Activated B cell treated with CpG ODN at 0.5 μM for 24 hours (primary cell): ENCODE data around the gene RHBDF1. TPM values are rescaled to one million over a fixed set of nuclear protein-coding genes. Genes with fewer than 3 reads are reported as not detected.
A peak's percentile ranks its signal among the peaks of the same experiment; 100 is the strongest.
"Not testable (repeated sequence)": the region's sequence is repeated elsewhere in the genome, so short reads cannot be mapped to it uniquely, and the experiment has no call there.

Source experiments
- ATAC-seq: fragments of 200-7000 bp; cut with Tn5 transposase; one replicate; pipeline ENCODE4 v1.10.0; 2021; ENCODE audit warnings: low read depth, mild to moderate bottlenecking, moderate library complexity
- CTCF ChIA-PET: fragments of 350-600 bp; sonication (Branson Sonifier 250); formaldehyde crosslinking; loops from one replicate; lab custom pipeline; 2021; ENCODE audit warnings: antibody characterized with exemption; lab: Charles Lee
- POLR2A ChIA-PET: fragments of 350-600 bp; sonication (Branson Sonifier 250); formaldehyde crosslinking; loops from one replicate; lab custom pipeline; 2021; ENCODE audit warnings: antibody characterized with exemption; lab: Charles Lee
- DNase-seq: peaks from one replicate; pipeline ENCODE4 v3.0.0; 2022
- H3K27ac Mint-ChIP-seq: one replicate; pipeline ENCODE4 v1.8.0; 2020; ENCODE audit warnings: mixed read lengths
- H3K27me3 Mint-ChIP-seq: one replicate; pipeline ENCODE4 v1.8.0; 2021; ENCODE audit warnings: mixed read lengths
- H3K36me3 Mint-ChIP-seq: one replicate; pipeline ENCODE4 v1.8.0; 2021; ENCODE audit warnings: low read depth, mixed read lengths
- H3K4me1 Mint-ChIP-seq: one replicate; pipeline ENCODE4 v1.8.0; 2021; ENCODE audit warnings: mixed read lengths
- H3K4me3 Mint-ChIP-seq: one replicate; pipeline ENCODE4 v1.8.0; 2020; ENCODE audit warnings: mild to moderate bottlenecking, mixed read lengths
- H3K9me3 Mint-ChIP-seq: one replicate; pipeline ENCODE4 v1.8.0; 2020; ENCODE audit warnings: mixed read lengths
- CTCF ChIP-seq: fragments of 200-600 bp; IDR thresholded peaks from one replicate; pipeline ENCODE4 v1.8.0; 2022; ENCODE audit warnings: antibody characterized with exemption, mild to moderate bottlenecking
- intact Hi-C: fragments of 100-400 bp; cut with micrococcal nuclease; formaldehyde crosslinking; loops from one replicate; pipeline ENCODE4 v1.15.1; 2024
- total RNA-seq: library from RNA; stranded (reverse); gene quantifications from 2 replicates; pipeline ENCODE4 v1.2.3, GENCODE V29; 2022

Gene RHBDF1
- total RNA-seq, 1 donor from 2014 or later: 0.67 TPM

DNA sequence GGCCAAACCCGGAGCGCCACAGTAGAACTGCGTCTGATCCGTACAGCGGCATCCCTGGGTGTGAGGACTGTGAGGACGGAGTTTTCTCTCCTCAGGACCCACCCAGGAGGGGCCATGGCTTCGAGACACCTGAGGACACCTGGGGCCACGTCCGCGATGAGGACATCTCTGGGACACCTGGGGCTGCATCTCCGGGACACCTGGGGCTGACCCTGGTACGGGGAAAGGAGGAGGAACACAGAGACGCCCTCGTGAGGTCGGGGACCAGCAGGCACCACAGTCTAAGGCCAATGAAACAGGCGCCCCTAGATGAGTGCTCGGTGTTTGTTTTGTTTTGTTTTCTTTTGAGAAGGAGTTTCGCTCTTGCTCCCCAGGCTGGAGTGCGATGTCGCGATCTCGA is 48.3 kb downstream of the RHBDF1 start:
- H3K36me3 Mint-ChIP-seq, POLR2A ChIA-PET, intact Hi-C loops, H3K9me3 Mint-ChIP-seq, H3K27me3 Mint-ChIP-seq, DNase-seq, CTCF ChIA-PET, H3K4me3 Mint-ChIP-seq, H3K27ac Mint-ChIP-seq, ATAC-seq, H3K4me1 Mint-ChIP-seq: not testable (repeated sequence)

DNA sequence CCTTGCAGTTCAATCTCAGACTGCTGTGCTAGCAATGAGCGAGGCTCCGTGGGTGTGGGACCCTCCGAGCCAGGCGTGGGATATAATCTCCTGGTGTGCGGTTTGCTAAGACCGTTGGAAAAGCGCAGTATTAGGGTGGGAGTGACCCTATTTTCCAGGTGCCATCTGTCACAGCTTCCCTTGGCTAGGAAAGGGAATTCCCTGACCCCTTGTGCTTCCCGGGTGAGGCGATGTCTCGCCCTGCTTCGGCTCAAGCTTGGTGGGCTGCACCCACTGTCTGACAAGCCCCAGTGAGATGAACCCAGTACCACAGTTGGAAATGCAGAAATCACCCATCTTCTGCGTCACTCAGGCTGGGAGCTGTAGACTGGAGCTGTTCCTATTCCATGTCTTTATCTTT is 51.5 kb downstream of the RHBDF1 start:
- ATAC-seq, H3K27me3 Mint-ChIP-seq, H3K9me3 Mint-ChIP-seq, CTCF ChIA-PET, H3K27ac Mint-ChIP-seq, H3K4me1 Mint-ChIP-seq, POLR2A ChIA-PET, H3K4me3 Mint-ChIP-seq, DNase-seq, intact Hi-C loops, H3K36me3 Mint-ChIP-seq: not testable (repeated sequence)

DNA sequence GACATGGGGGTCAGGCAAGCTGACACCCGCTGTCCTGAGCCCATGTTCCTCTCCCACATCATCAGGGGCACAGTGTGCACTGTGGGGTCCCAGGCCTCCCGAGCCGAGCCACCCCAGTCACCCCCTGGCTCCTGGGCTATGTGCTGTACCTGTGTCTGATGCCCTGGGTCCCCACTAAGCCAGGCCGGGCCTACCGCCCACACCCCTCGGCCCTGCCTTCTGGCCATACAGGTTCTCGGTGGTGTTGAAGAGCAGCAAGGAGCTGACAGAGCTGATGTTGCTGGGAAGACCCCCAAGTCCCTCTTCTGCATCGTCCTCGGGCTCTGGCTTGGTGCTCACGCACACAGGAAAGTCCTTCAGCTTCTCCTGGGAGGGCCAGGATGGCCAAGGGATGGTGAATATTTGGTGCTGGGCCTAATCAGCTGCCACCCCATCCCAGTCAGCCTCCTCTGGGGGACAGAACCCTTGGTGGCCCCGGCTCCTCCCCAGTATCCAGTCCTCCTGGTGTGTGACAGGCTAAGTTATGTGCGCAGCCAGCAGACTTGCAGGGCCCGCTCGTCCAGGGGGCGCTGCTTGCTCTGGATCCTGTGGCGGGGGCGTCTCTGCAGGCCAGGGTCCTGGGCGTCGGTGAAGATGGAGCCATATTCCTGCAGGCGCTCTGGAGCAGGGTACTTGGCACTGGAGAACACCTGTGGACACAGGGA is 55.2 kb downstream of the RHBDF1 start:
- H3K27me3 Mint-ChIP-seq, H3K9me3 Mint-ChIP-seq, H3K27ac Mint-ChIP-seq, DNase-seq, H3K4me3 Mint-ChIP-seq, CTCF ChIA-PET, H3K4me1 Mint-ChIP-seq, intact Hi-C loops, POLR2A ChIA-PET, H3K36me3 Mint-ChIP-seq, ATAC-seq: not testable (repeated sequence)

DNA sequence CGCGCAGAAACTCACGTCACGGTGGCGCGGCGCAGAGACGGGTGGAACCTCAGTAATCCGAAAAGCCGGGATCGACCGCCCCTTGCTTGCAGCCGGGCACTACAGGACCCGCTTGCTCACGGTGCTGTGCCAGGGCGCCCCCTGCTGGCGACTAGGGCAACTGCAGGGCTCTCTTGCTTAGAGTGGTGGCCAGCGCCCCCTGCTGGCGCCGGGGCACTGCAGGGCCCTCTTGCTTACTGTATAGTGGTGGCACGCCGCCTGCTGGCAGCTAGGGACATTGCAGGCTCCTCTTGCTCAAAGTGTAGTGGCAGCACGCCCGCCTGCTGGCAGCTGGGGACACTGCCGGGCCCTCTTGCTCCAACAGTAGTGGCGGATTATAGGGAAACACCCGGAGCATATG is 61.7 kb downstream of the RHBDF1 start:
- H3K4me3 Mint-ChIP-seq, POLR2A ChIA-PET, H3K36me3 Mint-ChIP-seq, CTCF ChIA-PET, H3K9me3 Mint-ChIP-seq, intact Hi-C loops, H3K4me1 Mint-ChIP-seq, H3K27ac Mint-ChIP-seq, H3K27me3 Mint-ChIP-seq: not testable (repeated sequence)
- ATAC-seq (peak; percentile 51), DNase-seq (peak; percentile 76)

- peak; percentile 93 for ATAC-seq
- no peaks in the 10 kb centered on the region for H3K4me1 Mint-ChIP-seq
- H3K36me3 Mint-ChIP-seq: no peaks in the 10 kb centered on the region
- no peak overlapping the region for H3K27ac Mint-ChIP-seq
- no peaks in the 10 kb centered on the region for H3K27me3 Mint-ChIP-seq
- intact Hi-C loops: no loop called here
- CTCF ChIA-PET: no interaction called here
- H3K9me3 Mint-ChIP-seq: no peaks in the 10 kb centered on the region
- TF ChIP-seq CTCF: no peak
- POLR2A ChIA-PET: no interaction called here
- no peak for DNase-seq
- H3K4me3 Mint-ChIP-seq: peak overlapping the region; percentile 60
Observed at GRCh38 chr16:9903-10665, 62.3 kb downstream of the RHBDF1 start.

Other genes with a start within 250 kb of the RHBDF1 start
- 26.5 and 30.6 TPM in 2 replicates for gene POLR3K, start 19.0 kb downstream of the RHBDF1 start, total RNA-seq
- gene SNRNP25, start 18.8 kb downstream of the RHBDF1 start, total RNA-seq: 34.9 and 36.6 TPM in 2 replicates
- 51.7 and 53.6 TPM in 2 replicates for gene MPG, start 5.6 kb upstream of the RHBDF1 start, total RNA-seq
- 40.4 and 42.5 TPM in 2 replicates for gene NPRL3, start 66.0 kb upstream of the RHBDF1 start, total RNA-seq
- gene HBZ, start 80.0 kb upstream of the RHBDF1 start, total RNA-seq: not detected in 2 replicates
- gene HBM, start 93.3 kb upstream of the RHBDF1 start, total RNA-seq: not detected in 2 replicates
- 90.7 and 104 TPM in 2 replicates for gene HBA2, start 100.2 kb upstream of the RHBDF1 start, total RNA-seq
- gene HBA1, start 104.0 kb upstream of the RHBDF1 start, total RNA-seq: 109 and 111 TPM in 2 replicates
- not detected in 2 replicates for gene HBQ1, start 107.8 kb upstream of the RHBDF1 start, total RNA-seq
- 85.0 and 100 TPM in 2 replicates for gene LUC7L, start 156.8 kb upstream of the RHBDF1 start, total RNA-seq
- 45.9 and 49.6 TPM in 2 replicates for gene FAM234A, start 162.2 kb upstream of the RHBDF1 start, total RNA-seq
- gene RGS11, start 203.3 kb upstream of the RHBDF1 start, total RNA-seq: not detected in 2 replicates
- gene ARHGDIG, start 208.0 kb upstream of the RHBDF1 start, total RNA-seq: not detected in 2 replicates
- gene PDIA2, start 210.5 kb upstream of the RHBDF1 start, total RNA-seq: not detected in 2 replicates